ENCODE measurements around the gene DHX58.

Gene DHX58

GRCh38 chr17:42052346-42052877 is 60.1 kb downstream of the DHX58 start:
- H3K4me3 ChIP-seq (ENCODE audit: low read depth, low read length) = no peak overlapping the region
- TF ChIP-seq CTCF (IDR thresholded peaks at IDR 0.05; ENCODE audit: insufficient read depth, low read depth, low read length, missing control alignments) = no peak
- no peak for DNase-seq (ENCODE audit: low read depth)

GRCh38 chr17:42051645-42052044 is 60.9 kb downstream of the DHX58 start:
- H3K4me3 ChIP-seq (ENCODE audit: low read depth, low read length) = no peak overlapping the region
- DNase-seq (ENCODE audit: low read depth) = no peak
- no peak for TF ChIP-seq CTCF (IDR thresholded peaks at IDR 0.05; ENCODE audit: insufficient read depth, low read depth, low read length, missing control alignments)

All from GM12865 (cell line).